SU-DHL-6 (cell line): ENCODE measurements around the gene BCKDHB.

Experiments used
- H2AFZ ChIP-seq: fragments of 200-600 bp; sonication (generic); 2 replicates; pipeline ENCODE4 v1.6.1; 2014; ENCODE audit warnings: low read depth, mild to moderate bottlenecking, moderate library complexity, mixed read lengths, antibody characterized with exemption, low read length; ENCODE audit not compliant: severe bottlenecking
- H3F3A ChIP-seq: fragments of 200-600 bp; shearing (Covaris generic); 2 replicates; pipeline ENCODE4 v1.6.0; 2016; ENCODE audit warnings: antibody characterized with exemption, mild to moderate bottlenecking; ENCODE audit not compliant: insufficient read depth
- H3K27ac ChIP-seq: fragments of 200-600 bp; sonication (generic); 2 replicates; pipeline ENCODE4 v1.5.1; 2016; ENCODE audit warnings: low read depth, mild to moderate bottlenecking, low read length, moderate library complexity, mixed read lengths
- H3K27me3 ChIP-seq: fragments of 200-600 bp; sonication (generic), shearing (Covaris generic); 2 replicates; pipeline ENCODE4 v1.6.0; 2014; ENCODE audit warnings: mild to moderate bottlenecking, low read length
- H3K36me3 ChIP-seq: fragments of 200-600 bp; sonication (generic); 2 replicates; pipeline ENCODE4 v1.6.1; 2014; ENCODE audit warnings: mild to moderate bottlenecking, low read length, mixed read lengths
- H3K4me2 ChIP-seq: fragments of 300-600, 200-600 bp; shearing (Covaris generic), sonication (generic); 2 replicates; pipeline ENCODE4 v1.6.0; 2014; ENCODE audit warnings: low read length, low read depth, mild to moderate bottlenecking; ENCODE audit not compliant: poor library complexity, severe bottlenecking
- H3K4me3 ChIP-seq: fragments of 200-600 bp; sonication (generic); 2 replicates; pipeline ENCODE4 v1.5.1; 2014; ENCODE audit warnings: antibody characterized with exemption, low read length, mild to moderate bottlenecking, mixed read lengths; ENCODE audit not compliant: insufficient read depth, poor library complexity, severe bottlenecking
- H3K79me2 ChIP-seq: fragments of 200-600 bp; sonication (generic); 2 replicates; pipeline ENCODE4 v1.6.1; 2014; ENCODE audit warnings: mild to moderate bottlenecking, low read length, moderate library complexity; ENCODE audit not compliant: insufficient read depth
- H3K9ac ChIP-seq: fragments of 200-600 bp; sonication (generic); 2 replicates; pipeline ENCODE4 v1.7.0; 2014; ENCODE audit warnings: mild to moderate bottlenecking, low read length
- H3K9me2 ChIP-seq: fragments of 200-600 bp; sonication (generic); replicated peaks from 2 replicates; pipeline ENCODE4 v1.6.1; 2014; ENCODE audit warnings: low read length; ENCODE audit not compliant: insufficient read depth
- H3K9me3 ChIP-seq: fragments of 200-600 bp; sonication (generic); 2 replicates; pipeline ENCODE4 v1.6.1; 2014; ENCODE audit warnings: low read length, mixed read lengths; ENCODE audit not compliant: insufficient read depth
- H4K20me1 ChIP-seq: fragments of 200-600 bp; sonication (generic); 2 replicates; pipeline ENCODE4 v1.6.1; 2014; ENCODE audit warnings: low read depth, mild to moderate bottlenecking, antibody characterized with exemption, low read length, moderate library complexity, mixed read lengths
- CTCF ChIP-seq: fragments of 200-600 bp; sonication (generic); IDR thresholded peaks from one replicate; pipeline ENCODE4 v1.5.1; 2017; ENCODE audit warnings: antibody characterized with exemption, mild to moderate bottlenecking, low read length, moderate library complexity; ENCODE audit not compliant: insufficient read depth, poor library complexity, severe bottlenecking
- EZH2phosphoT487 ChIP-seq: fragments of 200-600 bp; sonication (generic), shearing (Covaris generic); conservative IDR thresholded peaks from 2 replicates; pipeline ENCODE4 v1.6.1; 2018; ENCODE audit warnings: mild to moderate bottlenecking, antibody characterized with exemption, low read length, moderate library complexity, mixed read lengths

The BCKDHB gene

GRCh38 chr6:80321011-80321410, 214.5 kb downstream of the BCKDHB start:
- H3K4me2 ChIP-seq = no peak overlapping the region
- H4K20me1 ChIP-seq = no peaks in the 10 kb centered on the region
- H3K9me3 ChIP-seq = no peaks in the 10 kb centered on the region
- no peak overlapping the region for H3K9ac ChIP-seq
- no peaks in the 10 kb centered on the region for H3K36me3 ChIP-seq
- no peak overlapping the region for H3K4me3 ChIP-seq
- no peak for TF ChIP-seq CTCF
- TF ChIP-seq EZH2phosphoT487 = no peak
- no peaks in the 10 kb centered on the region for H3K27me3 ChIP-seq
- no peaks in the 10 kb centered on the region for H3K79me2 ChIP-seq
- no peak overlapping the region for H3K27ac ChIP-seq
- H3F3A ChIP-seq = no peaks in the 10 kb centered on the region
- H2AFZ ChIP-seq = no peak overlapping the region
- H3K9me2 ChIP-seq = no peaks in the 10 kb centered on the region

- H3K79me2 ChIP-seq = no peaks in the 10 kb centered on the region
- H3K9ac ChIP-seq = no peak overlapping the region
- no peak overlapping the region for H3K4me3 ChIP-seq
- no peak overlapping the region for H3K4me2 ChIP-seq
- no peak overlapping the region for H2AFZ ChIP-seq
- no peaks in the 10 kb centered on the region for H4K20me1 ChIP-seq
- H3K27ac ChIP-seq = no peak overlapping the region
- TF ChIP-seq EZH2phosphoT487 (no peak), CTCF (no peak)
- H3K36me3 ChIP-seq = no peaks in the 10 kb centered on the region
- no peaks in the 10 kb centered on the region for H3K9me2 ChIP-seq
- H3K27me3 ChIP-seq = no peaks in the 10 kb centered on the region
- H3F3A ChIP-seq = no peaks in the 10 kb centered on the region
- H3K9me3 ChIP-seq = no peaks in the 10 kb centered on the region
Observed at GRCh38 chr6:80325742-80326141, 219.3 kb downstream of the BCKDHB start.

GRCh38 chr6:80328652-80329051, 222.2 kb downstream of the BCKDHB start:
- Histone ChIP-seq H3K4me3 (no peak overlapping the region), H3K79me2 (no peaks in the 10 kb centered on the region), H3K27ac (no peak overlapping the region), H2AFZ (no peak overlapping the region), H3K4me2 (no peak overlapping the region), H3K27me3 (no peaks in the 10 kb centered on the region), H4K20me1 (no peaks in the 10 kb centered on the region), H3K36me3 (no peaks in the 10 kb centered on the region), H3K9me2 (no peaks in the 10 kb centered on the region), H3K9me3 (no peaks in the 10 kb centered on the region), H3K9ac (no peak overlapping the region), H3F3A (no peaks in the 10 kb centered on the region)
- TF ChIP-seq CTCF (no peak), EZH2phosphoT487 (no peak)
